ENCODE data around the gene ARHGAP26.

The ARHGAP26 gene

DNA sequence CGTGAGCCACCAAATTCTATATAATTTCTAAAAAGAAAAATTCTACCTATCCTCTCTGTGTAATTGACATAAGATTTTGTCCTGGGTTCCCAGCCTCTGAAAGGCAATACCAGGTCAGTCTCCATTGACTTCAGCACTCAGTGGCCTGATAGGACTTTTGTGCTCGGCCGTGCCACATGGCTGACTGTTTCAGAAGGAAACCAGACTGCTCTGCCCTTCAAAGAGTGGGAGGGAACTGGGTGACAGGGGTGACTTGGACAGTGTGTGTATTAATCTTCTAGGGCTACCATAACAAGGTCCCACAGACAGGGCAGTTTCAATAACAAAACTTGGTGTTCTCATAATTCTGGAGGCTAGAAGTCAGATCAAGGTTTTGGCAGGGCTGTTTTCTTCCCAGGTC lies 43.0 kb downstream of the ARHGAP26 start:
- DNase-seq: no peak

- DNase-seq: no peak
These were observed 43.9 kb downstream of the ARHGAP26 start for GRCh38 chr5:142814122-142814521.

DNA sequence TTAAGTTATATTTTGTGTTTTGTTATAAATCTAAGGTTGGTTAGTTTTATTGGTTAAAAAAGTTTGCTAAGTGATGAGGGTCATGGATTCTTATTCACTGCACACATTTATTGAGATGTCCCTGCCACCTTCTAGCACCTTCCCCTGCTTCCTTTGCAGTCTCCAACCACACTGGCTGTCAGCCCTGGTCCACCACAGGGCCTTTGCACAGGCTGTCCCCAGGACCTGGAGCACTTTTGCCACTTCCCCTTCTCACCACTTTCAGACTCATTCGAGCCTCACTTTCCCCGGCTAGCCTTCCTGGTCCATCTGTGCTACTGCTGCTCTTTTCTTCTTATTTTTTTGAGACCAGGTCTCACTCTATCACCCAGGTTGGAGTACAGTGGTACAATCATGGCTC lies 45.3 kb downstream of the ARHGAP26 start:
- DNase-seq: no peak

DNA sequence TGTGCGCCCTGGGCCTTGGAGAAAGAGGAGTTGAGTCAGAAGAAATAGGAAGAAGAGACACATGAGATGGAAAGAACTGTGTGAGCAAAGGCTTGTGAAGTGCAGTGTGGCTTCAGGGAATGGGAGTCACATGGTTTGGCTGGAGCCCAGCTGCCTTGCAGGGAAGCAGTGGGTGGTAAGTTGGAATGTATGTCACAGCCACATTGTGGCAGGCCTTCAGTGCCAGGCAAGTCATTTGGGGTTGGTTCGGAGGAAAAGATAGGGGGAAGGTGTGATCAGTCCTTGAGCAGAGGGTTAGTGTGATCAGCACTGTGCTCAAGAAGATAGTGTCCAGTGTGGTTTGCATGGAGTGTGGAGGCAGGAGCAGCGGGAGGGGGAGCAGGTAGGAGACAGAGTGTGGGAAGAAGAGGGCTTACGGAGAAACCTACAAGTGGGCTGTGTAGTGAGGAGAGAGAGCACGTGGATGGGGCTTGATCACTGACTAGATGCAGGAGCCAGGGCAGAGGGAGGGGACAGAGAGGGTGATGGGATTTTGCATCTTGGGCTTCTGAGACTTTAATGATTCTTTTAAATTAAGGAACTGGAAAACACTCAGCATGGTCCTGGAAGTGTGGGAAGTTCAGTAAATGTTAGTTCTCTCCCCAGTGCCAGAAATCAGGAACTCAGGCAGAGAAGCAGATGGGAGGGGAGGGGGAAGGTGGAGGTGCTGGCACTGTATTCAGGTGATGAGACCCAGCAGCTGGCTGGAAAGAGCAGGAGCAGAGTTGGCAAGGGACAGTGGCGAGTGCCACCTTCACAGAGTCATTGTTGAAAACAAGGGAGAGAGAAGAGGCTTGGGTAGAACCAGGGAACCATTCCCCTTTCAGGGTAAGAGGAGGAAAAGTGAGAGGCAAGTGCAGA lies 46.6 kb downstream of the ARHGAP26 start:
- no peak for DNase-seq

GRCh38 chr5:142817949-142818431 lies 47.8 kb downstream of the ARHGAP26 start:
- no peak for DNase-seq

GRCh38 chr5:142819292-142819691 lies 49.1 kb downstream of the ARHGAP26 start:
- DNase-seq: no peak

DNA sequence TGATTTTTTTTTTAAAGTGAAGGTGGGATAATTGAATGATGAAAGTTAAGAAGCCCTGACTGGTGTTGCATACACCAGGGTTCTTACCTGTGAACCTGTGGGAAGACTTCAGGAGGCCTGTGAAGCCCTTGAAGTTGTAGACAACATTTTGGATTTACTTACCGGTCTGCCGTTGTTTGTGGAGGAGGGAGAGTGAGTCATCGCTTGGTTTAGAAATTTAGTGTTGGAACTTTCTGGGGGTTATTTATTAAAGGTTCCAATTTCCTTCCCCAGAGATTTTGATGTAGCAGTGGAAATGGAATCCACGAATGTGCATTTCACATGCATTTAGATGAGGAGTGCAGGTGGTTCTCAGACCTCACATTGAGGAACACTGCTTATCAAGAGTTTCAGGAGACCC lies 49.6 kb downstream of the ARHGAP26 start:
- DNase-seq: no peak

GRCh38 chr5:142820447-142820846 lies 50.3 kb downstream of the ARHGAP26 start:
- no peak for DNase-seq

GRCh38 chr5:142821034-142821732 lies 51.0 kb downstream of the ARHGAP26 start:
- DNase-seq: no peak

DNA sequence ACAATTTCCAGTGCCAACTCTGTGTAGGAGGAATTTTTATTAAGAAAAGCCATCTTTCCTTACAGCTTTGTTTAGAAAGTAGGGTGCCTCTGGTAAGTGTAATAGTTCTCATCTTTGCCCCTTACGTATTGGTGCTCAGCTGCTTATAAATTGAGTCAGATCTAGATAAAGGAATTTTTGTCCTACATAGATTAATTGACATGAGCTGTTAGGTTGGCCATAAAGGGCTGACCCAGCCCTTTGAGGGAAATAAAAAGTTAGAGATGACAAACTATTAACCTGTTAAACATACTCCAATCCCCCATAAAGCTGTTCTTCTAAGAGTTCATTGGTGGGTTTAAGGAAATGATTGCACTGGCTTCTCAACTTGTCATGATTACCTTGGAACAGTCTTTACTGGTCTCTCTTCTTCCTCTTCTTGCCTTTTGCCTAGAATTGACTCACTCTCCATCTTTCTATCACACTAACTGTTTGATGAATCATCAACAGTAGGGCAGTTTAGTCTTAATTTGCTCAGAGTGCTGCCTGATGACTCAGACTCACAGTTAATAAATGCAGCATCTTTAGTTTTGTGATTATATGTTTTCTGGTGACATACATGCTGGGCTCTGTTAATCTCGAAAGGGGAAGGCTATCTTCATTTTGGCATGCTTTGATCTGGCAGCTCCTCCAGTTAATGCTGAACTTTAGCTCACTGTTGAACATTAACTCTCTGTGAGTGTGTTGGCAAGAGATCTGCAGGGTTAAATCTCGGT lies 51.7 kb downstream of the ARHGAP26 start:
- DNase-seq: peak in 1 of 2 donors; percentile 11

DNA sequence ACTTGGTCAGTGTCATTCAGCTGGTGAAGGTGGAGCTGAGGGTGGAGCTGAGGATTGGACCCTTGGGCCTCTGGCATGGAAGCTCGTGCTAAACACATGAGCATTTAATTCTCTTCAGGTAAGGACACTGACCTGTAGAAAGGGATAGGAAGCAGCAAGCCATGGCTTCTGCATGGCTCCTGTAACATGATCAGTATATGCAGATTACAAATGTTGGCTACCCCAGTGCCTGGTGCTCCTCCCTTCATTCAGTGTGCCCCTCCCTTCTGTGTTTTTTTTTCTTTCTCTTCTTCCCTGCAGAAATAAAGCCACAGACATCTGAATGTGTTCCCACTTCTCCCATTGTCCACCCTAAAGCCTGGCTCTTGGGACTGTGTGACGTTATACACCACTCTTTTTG lies 52.9 kb downstream of the ARHGAP26 start:
- DNase-seq: no peak

DNA sequence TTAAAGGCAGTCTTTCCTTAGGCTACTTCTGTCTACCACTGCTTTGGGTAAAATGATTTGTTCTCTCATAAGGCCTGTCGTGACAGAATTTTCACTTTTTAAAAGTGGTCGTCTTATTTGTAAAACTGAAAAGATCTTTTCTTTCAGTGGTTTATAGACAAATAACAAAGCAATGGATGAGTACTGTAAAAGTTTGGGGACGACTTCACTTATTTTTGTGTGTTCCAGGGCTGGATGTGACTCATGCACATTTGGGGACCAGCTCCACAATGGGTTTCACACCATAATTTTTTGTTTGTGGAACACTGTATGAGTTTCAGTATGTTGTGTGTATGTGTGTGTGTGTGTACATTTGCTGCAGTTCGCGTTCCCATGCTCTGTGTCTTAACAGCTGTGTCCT lies 53.6 kb downstream of the ARHGAP26 start:
- DNase-seq: no peak

DNA sequence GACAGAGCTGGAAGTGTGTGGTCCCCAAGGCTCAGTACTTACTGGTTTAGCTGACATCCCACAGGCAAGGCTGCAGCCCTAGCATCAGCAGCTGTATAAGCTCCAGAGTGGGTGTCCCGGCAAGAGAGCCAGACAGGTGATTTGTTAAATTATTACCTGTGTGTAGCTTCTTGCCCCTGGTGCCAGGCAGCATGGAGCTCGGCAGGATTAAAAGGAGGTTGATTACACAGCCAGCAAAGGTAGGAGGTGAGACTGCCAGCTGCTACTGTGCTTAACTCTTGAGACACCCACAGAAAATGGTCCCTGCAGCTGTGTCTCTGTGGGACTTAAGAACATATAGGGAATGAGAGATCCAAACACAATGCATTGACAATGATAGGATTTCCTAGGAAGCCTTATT lies 54.2 kb downstream of the ARHGAP26 start:
- DNase-seq: no peak

- DNase-seq: no peak
These were observed 55.4 kb downstream of the ARHGAP26 start for GRCh38 chr5:142825378-142826089.

- DNase-seq: no peak
These were observed 55.9 kb downstream of the ARHGAP26 start for GRCh38 chr5:142826093-142826492.

DNA sequence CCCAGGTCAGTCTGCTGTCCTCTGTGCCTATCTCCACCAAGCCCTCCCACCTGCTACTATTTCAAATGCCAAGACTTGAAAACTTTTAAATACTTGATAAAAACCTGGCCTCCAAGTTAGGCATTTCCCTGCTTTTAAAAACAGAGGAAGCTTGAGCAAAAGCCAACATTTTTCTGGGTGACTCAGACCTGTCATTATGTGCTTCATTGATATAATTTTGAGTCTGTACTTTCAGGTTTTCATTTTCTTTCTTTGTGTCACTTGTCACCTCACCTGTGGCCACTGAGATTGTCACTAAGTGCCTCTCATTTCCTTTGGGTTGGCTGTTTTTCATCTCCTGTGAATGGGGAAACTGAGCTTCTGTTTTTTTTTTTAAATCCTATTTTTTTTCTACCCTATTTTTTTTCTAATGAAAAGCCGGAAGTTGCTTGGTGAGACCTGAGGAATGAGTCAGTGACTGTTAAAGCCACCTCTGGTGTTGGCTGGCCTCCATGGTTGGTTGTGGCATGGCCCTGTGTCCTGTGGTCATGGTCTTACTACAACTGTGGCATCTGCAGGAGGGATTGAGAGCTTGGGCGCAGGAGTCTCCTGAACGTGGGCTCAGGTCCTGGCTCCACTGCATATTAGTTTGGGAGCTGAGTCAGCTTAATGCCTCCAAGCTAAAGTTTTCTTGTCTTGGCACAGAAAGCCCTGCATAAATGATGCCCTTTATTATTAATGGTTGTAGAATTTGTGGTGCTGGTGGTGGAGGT lies 56.7 kb downstream of the ARHGAP26 start:
- no peak for DNase-seq

- DNase-seq: no peak
These were observed 57.9 kb downstream of the ARHGAP26 start for GRCh38 chr5:142827934-142828576.

DNA sequence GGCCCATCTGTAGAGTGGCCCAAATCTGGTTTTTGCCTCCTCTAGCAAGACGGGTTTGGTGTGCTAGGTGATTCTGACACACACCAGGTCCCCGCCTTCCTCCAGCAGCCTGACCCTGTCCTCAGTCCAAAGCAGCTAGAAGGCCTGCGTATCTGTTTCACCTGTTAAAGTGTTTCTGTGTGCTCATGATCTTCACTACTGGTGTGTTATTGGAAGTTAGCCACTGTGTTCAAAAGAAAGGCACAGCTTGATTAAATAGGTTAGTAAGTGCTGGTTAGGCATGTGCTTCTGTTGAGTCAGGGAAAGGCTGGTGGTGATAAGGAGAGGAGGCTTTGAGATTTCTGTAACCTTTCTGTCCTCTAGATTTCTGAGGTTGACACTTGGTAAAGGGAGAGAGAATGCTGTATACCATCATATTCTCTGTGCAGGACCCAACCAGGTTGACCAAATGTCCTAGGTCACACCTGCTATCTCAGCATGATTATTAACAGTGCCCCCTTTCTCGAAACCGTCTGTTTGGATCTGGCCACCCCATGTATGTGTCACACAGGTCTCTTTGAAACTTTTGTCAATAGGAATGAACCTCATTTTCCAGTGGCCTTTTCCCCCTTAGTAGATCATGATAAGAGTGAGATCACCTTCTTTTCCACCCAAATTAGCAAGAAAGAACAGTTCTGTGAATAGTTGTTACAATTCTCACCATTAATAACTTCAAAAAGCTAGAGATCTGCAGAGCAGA lies 58.8 kb downstream of the ARHGAP26 start:
- no peak for DNase-seq

DNA sequence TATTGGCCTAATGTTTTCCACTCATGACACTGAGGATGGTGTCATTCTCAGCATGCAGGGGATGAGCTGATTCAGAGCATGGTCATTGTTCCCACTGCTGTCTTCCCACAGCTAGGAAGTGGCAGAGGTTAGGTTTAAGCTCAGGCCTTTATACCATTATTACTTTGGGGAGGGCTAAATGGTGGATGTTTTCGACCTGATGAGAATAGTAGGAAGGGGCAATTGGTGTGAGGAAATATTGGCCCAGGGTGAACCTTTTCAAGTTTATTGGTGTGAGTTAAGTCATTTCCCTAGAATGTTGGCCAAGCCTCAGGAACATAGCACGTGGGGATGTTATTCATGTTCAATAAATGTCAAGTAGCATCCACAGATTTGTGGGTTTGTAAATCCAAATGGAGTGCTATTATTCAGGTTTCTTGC lies 59.6 kb downstream of the ARHGAP26 start:
- DNase-seq: no peak

- DNase-seq: no peak
These were observed 60.2 kb downstream of the ARHGAP26 start for GRCh38 chr5:142830241-142831008.

Data from activated CD4-positive, alpha-beta T cell treated with anti-CD3 and anti-CD28 coated beads for 4 hours (primary cell).